HG03565 (cell line): ENCODE results near the gene UBE2I.
"Not testable (repeated sequence)": the region's sequence is repeated elsewhere in the genome, so short reads cannot be mapped to it uniquely, and the experiment has no call there.

Experiments
- ATAC-seq: cut with Tn5 transposase; IDR thresholded peaks from one replicate; pipeline ENCODE4 v1.9.1; 2021; ENCODE audit warnings: mild to moderate bottlenecking, moderate library complexity; ENCODE audit not compliant: unreplicated experiment

Gene UBE2I

GRCh38 chr16:1328136-1328535 lies 18.7 kb downstream of the UBE2I start:
- not testable (repeated sequence) for ATAC-seq

GRCh38 chr16:1328961-1329360 lies 19.5 kb downstream of the UBE2I start:
- not testable (repeated sequence) for ATAC-seq

DNA sequence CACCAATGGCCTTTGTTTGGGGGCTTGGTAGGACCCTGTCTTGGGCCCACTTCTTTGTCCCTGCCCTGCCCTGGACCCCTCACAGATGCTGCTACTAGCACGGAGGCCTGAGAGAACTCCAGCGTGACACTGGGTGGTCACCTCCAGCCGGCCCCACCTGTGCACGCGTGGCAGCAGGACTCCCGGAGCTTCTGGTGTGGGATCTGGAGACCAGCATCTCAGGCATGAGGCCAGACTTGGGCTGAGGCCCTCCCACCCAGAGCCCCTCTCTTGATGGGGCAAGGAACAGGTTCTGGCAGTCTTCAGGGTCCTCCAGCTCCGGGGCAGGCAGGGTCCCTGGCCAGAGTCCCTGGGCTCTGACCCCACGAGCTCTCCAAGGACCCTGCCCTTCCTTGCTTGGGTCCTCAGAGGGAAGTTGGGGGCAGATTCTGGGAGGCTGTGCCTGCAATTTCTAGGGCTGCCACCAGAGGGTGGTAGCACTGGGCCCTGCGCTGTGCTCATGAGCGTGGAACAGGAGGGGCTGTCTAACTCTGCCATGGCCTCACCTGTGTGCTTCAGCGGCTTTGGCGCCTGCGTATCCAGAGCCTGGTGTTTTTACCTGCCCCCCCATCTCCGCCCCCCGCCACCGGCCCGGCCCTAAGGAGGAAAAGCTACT lies 21.0 kb downstream of the UBE2I start:
- ATAC-seq = no peak

DNA sequence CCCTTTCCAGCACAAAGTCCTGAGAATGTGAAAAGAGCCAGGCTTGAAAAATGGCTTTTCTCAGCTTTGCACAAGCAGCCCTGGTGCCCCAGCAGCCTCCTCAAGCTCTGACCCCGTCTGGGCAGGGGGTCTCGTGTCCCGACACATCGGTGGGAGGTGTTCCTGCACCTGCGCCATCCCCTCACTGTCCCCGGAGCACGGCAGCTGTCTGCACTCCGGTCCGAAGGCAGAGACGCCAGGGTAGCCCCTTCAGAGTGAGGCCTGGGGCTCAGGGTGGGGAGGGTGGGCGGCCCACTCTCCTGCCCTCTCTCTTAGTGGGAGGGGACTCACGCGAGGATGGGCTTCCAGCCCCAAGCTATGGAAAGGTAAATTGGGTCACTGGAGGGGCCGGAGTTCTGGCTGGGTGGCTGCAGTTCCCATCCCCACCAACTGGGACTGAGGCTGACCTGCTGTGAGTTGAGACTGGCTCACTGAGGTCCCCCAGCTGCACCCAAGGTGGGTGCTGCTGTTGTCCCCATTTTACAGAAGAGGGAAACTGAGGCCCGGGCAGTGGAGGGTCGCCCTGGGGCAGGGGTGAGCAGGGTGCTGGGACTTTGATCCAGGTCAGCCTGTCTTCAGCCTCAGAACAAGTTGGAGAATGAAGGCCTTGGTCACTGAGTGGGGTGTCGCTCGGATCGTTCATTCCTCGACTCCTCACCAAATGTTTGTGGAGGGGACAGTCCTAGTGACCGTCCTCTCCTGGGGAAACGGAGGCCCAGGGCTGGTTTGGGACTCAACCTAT lies 21.7 kb downstream of the UBE2I start:
- ATAC-seq = no peak

GRCh38 chr16:1331712-1332617 lies 22.5 kb downstream of the UBE2I start:
- ATAC-seq = no peak

GRCh38 chr16:1332618-1333148 lies 23.2 kb downstream of the UBE2I start:
- no peak for ATAC-seq

- ATAC-seq = no peak
These were observed 23.8 kb downstream of the UBE2I start, which contains the start of gene BAIAP3 for GRCh38 chr16:1333149-1333812. TSS of gene BAIAP3 (plus strand) at chr16:1333645. CDS start at chr16:1338550, 4,905 bp downstream.

GRCh38 chr16:1333854-1334700 lies 24.6 kb downstream of the UBE2I start:
- ATAC-seq = no peak

GRCh38 chr16:1334739-1335138 lies 25.3 kb downstream of the UBE2I start:
- ATAC-seq = no peak

DNA sequence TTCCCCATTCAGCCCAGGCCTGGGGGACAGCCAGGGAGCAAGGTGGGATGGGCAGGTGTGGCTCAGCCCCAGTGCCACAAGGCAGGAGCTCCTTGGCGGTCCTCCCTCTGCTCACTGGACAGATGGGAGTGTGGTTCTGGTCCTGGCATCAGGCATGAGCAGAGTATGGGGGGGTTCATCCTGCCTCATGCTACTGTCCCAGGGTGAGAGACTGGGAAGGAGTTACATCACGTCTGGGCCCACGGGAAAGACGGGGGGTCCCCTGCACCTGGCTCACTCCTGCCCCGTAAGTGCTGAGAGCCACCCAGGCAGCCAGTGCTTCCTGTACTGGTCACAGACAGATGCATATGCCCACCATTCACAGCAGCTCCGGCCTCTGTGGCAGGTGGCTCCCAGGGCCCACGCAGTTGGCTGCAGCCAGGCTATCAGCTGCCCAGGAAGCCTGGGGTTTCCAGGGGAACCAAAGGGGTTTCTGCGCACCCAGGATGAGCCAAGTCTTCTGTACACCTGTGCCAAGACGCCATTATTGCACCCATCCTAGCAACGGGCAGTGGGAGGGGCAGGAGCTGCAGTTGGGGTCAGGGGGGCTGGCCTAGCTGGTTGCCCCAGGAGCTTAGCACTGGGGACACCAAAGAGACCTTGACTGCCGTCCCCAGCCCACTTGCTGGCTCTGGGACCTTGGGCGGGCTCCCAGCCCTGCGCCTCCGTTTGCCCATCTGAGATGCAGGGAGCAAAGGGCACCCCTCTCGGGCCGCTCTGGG lies 26.0 kb downstream of the UBE2I start:
- ATAC-seq = no peak

GRCh38 chr16:1335996-1336395 lies 26.6 kb downstream of the UBE2I start:
- ATAC-seq = no peak

DNA sequence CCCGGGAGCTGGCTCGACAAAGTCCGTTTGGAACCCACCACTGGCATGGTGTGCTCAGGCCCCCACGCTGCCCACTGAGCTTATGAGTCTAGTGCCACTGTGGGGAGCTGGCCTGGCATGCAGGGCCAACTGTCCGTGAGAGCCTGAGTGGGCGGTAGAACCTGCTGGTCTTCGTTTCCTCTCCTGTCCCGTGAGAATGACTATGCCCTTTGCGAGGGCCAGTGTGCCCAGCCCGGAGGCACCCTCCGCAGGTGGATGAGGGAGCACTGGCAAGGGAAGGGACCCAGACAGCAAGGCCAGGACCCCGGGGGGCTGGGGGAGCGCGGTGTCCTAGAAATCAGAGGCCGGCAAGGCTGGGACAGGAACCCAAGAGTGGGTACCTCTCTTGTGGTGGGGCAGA lies 27.2 kb downstream of the UBE2I start:
- ATAC-seq = no peak

DNA sequence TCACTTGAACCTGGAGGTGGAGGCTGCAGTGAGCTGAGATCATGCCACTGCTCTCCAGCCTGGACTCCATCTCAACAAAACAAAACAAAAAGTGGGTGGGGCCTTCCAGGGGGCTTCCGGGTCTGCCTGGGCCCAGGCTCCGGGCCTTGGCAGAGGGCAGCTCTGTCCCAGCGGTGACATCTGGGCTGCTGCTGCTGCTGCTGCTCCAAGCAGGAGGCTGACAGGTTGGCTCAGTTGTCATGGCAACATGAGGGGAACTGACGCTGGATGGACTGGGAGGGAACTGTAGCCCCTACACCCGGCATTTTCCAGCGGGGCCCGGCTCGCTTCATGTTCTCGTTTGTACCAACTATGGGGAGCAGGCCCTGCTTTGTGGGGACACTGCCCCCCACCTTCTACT lies 28.1 kb downstream of the UBE2I start:
- no peak for ATAC-seq

- ATAC-seq = no peak
These were observed 28.8 kb downstream of the UBE2I start for GRCh38 chr16:1338119-1338730.

- no peak for ATAC-seq
These were observed 29.6 kb downstream of the UBE2I start for GRCh38 chr16:1338855-1339675.

DNA sequence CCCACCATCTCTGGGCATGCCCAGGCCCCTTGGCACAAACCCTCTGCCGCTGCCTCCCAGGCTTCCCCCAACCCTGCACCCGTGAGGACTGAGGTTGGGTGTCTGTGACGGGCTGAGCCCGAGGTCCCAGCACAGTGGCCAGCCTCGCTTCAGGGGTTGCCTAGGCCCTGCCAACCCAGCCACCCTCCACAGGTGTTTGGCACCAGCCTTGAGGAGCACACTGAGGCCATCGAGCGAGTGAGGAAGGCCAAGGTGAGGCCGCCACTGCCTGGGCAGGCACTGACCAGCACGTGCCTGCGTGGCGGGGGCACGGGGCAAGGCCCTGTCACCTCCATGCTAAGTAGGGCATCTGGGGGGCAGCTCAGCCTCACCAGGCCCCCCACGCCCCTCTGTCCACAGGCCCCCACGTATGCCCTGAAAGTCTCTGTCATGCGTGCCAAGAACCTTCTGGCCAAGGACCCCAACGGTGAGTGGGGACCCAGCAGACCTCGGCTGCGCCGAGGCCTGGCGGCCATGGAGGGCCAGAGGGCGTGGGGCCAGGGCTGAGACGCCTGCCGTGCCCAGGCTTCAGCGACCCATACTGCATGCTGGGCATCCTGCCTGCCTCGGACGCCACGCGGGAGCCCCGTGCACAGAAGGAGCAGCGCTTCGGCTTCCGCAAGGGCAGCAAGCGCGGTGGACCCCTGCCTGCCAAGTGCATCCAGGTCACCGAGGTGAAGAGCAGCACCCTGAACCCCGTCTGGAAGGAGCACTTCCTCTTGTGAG lies 31.5 kb downstream of the UBE2I start:
- ATAC-seq = no peak
